ENCODE measurements around the gene GALNT16. TPM values are rescaled to one million over a fixed set of nuclear protein-coding genes. Genes with fewer than 3 reads are reported as not detected.

GALNT16 gene
- total RNA-seq, 1 experiment from 2014 or later = 0.33 TPM

- POLR2A ChIA-PET (ENCODE audit: unreplicated experiment) = no interaction called here
- ATAC-seq = no peak
- no peaks in the 10 kb centered on the region for H3K79me2 ChIP-seq (ENCODE audit: low read length)
- no peaks in the 10 kb centered on the region for H3K36me3 ChIP-seq (ENCODE audit: low read depth, low read length)
- no peak overlapping the region for H3K27ac ChIP-seq (ENCODE audit: low read length)
- intact Hi-C loops (cut with micrococcal nuclease) = no loop called here
- TF ChIP-seq EZH2 (IDR thresholded peaks at IDR 0.05; ENCODE audit: low read length, unreplicated experiment) (no peak), EZH2phosphoT487 (IDR thresholded peaks at IDR 0.05; ENCODE audit: borderline replicate concordance, low read length) (no peak), CTCF (conservative IDR thresholded peaks at IDR 0.05; ENCODE audit: low read depth, low read length) (no peak)
- H3K9me2 ChIP-seq (replicated peaks; ENCODE audit: low read length) = no peaks in the 10 kb centered on the region
- H3K9ac ChIP-seq (ENCODE audit: low read length) = no peak overlapping the region
- no peak overlapping the region for H2AFZ ChIP-seq (ENCODE audit: low read length)
- no TSS peak for BruUV-seq (replicated peaks)
- H3K4me2 ChIP-seq (ENCODE audit: low read length) = no peak overlapping the region
- H3K4me3 ChIP-seq (ENCODE audit: low read length) = no peak overlapping the region
- H4K20me1 ChIP-seq (ENCODE audit: low read length) = no peaks in the 10 kb centered on the region
- no peak for DNase-seq
- no peaks in the 10 kb centered on the region for H3K9me3 ChIP-seq (ENCODE audit: low read length)
- no peaks in the 10 kb centered on the region for H3F3A ChIP-seq (ENCODE audit: low read length, unreplicated experiment)
- CTCF ChIA-PET = no interaction called here
- no peaks in the 10 kb centered on the region for H3K4me1 ChIP-seq (ENCODE audit: insufficient read depth, low read length)
- H3K27me3 ChIP-seq (ENCODE audit: low read length) = no peaks in the 10 kb centered on the region
Measured at GRCh38 chr14:69344171-69344570, 84.2 kb downstream of the GALNT16 start.

- Histone ChIP-seq H3K79me2 (ENCODE audit: low read length) (no peaks in the 10 kb centered on the region), H3K36me3 (ENCODE audit: low read depth, low read length) (no peaks in the 10 kb centered on the region), H3K4me1 (ENCODE audit: insufficient read depth, low read length) (no peaks in the 10 kb centered on the region), H3K27ac (ENCODE audit: low read length) (no peak overlapping the region), H3K4me2 (ENCODE audit: low read length) (no peak overlapping the region), H2AFZ (ENCODE audit: low read length) (no peak overlapping the region), H3K27me3 (ENCODE audit: low read length) (no peaks in the 10 kb centered on the region), H4K20me1 (ENCODE audit: low read length) (no peaks in the 10 kb centered on the region), H3K9me2 (replicated peaks; ENCODE audit: low read length) (no peaks in the 10 kb centered on the region), H3K4me3 (ENCODE audit: low read length) (no peak overlapping the region), H3F3A (ENCODE audit: low read length, unreplicated experiment) (no peaks in the 10 kb centered on the region), H3K9me3 (ENCODE audit: low read length) (no peaks in the 10 kb centered on the region), H3K9ac (ENCODE audit: low read length) (no peak overlapping the region)
- CTCF ChIA-PET = interaction anchor here (0.5 to 1.1 kb wide), 3 partner anchors 99 to 132 kb away, joined by 3 to 4 read pairs (median 3); no protein-coding TSS in a partner anchor
- intact Hi-C loops (cut with micrococcal nuclease) = loop anchor here (5.0 kb wide), 1 partner anchor 213 kb away; no protein-coding TSS in a partner anchor
- BruUV-seq (replicated peaks) = no TSS peak
- POLR2A ChIA-PET (ENCODE audit: unreplicated experiment) = no interaction called here
- no peak for DNase-seq
- ATAC-seq = no peak
- TF ChIP-seq EZH2phosphoT487 (IDR thresholded peaks at IDR 0.05; ENCODE audit: borderline replicate concordance, low read length) (no peak), CTCF (conservative IDR thresholded peaks at IDR 0.05; ENCODE audit: low read depth, low read length) (no peak), EZH2 (IDR thresholded peaks at IDR 0.05; ENCODE audit: low read length, unreplicated experiment) (no peak)
Measured at GRCh38 chr14:69345402-69345801, 85.4 kb downstream of the GALNT16 start.

- ChIA-PET POLR2A (ENCODE audit: unreplicated experiment) (no interaction called here), CTCF (interaction anchor here (0.8 to 1.2 kb wide), 3 partner anchors 30 to 217 kb away, joined by 3 read pairs; no protein-coding TSS in a partner anchor)
- Histone ChIP-seq H3K9me2 (replicated peaks; ENCODE audit: low read length) (no peaks in the 10 kb centered on the region), H3K9me3 (ENCODE audit: low read length) (no peaks in the 10 kb centered on the region), H2AFZ (ENCODE audit: low read length) (no peak overlapping the region), H3K4me3 (ENCODE audit: low read length) (no peak overlapping the region), H3F3A (ENCODE audit: low read length, unreplicated experiment) (no peaks in the 10 kb centered on the region), H3K79me2 (ENCODE audit: low read length) (no peaks in the 10 kb centered on the region), H3K27me3 (ENCODE audit: low read length) (no peaks in the 10 kb centered on the region), H3K27ac (ENCODE audit: low read length) (no peak overlapping the region), H3K9ac (ENCODE audit: low read length) (no peak overlapping the region), H3K36me3 (ENCODE audit: low read depth, low read length) (no peaks in the 10 kb centered on the region), H3K4me1 (ENCODE audit: insufficient read depth, low read length) (no peaks in the 10 kb centered on the region), H4K20me1 (ENCODE audit: low read length) (no peaks in the 10 kb centered on the region), H3K4me2 (ENCODE audit: low read length) (no peak overlapping the region)
- DNase-seq (peak; percentile 42), ATAC-seq (peak; percentile 68)
- no TSS peak for BruUV-seq (replicated peaks)
- intact Hi-C loops (cut with micrococcal nuclease) = loop anchor here (1.0 to 5.0 kb wide), 2 partner anchors 104 to 214 kb away; no protein-coding TSS in a partner anchor
- TF ChIP-seq CTCF (conservative IDR thresholded peaks at IDR 0.05; ENCODE audit: low read depth, low read length) = peak; percentile 85
- no peak for TF ChIP-seq EZH2phosphoT487 (IDR thresholded peaks at IDR 0.05; ENCODE audit: borderline replicate concordance, low read length)
Measured at GRCh38 chr14:69346710-69347109, 86.8 kb downstream of the GALNT16 start.

Data from PC-3 (cell line).